OCI-LY7 (cell line): ENCODE data around the gene SLC12A9. TPM values are rescaled to one million over a fixed set of nuclear protein-coding genes. Genes with fewer than 3 reads are reported as not detected.

Experiments used
- BruUV-seq: library from RNA; stranded (reverse); fragments of 400-500 nt; replicated peaks from 2 replicates; lab custom pipeline; 2021; lab: Mats Ljungman, UMichigan
- CTCF ChIA-PET: fragments of 300-600 bp; sonication (Branson Sonifier 250); formaldehyde crosslinking; loops from one replicate; lab custom pipeline; 2022; ENCODE audit warnings: antibody characterized with exemption; ENCODE audit not compliant: unreplicated experiment; lab: Charles Lee
- POLR2A ChIA-PET: fragments of 300-600 bp; sonication (Branson Sonifier 250); formaldehyde crosslinking; loops from one replicate; lab custom pipeline; 2022; ENCODE audit warnings: antibody characterized with exemption; lab: Charles Lee
- DNase-seq: peaks from one replicate; pipeline ENCODE4 v3.0.0-alpha.2; 2015; ENCODE audit warnings: low spot score
- H2AFZ ChIP-seq: fragments of 200-600 bp; sonication (generic), shearing (Covaris generic); 2 replicates; pipeline ENCODE4 v1.6.1; 2014; ENCODE audit warnings: mild to moderate bottlenecking, antibody characterized with exemption, low read length, moderate library complexity
- H3K27ac ChIP-seq: fragments of 200-600 bp; sonication (generic); 2 replicates; pipeline ENCODE4 v1.5.1; 2014; ENCODE audit warnings: mixed run types, low read depth, mild to moderate bottlenecking, moderate library complexity, low read length, inconsistent platforms; ENCODE audit not compliant: poor library complexity, severe bottlenecking
- H3K36me3 ChIP-seq: fragments of 200-600 bp; sonication (generic); 2 replicates; pipeline ENCODE4 v1.6.1; 2014; ENCODE audit warnings: mild to moderate bottlenecking, antibody characterized with exemption, low read length, moderate library complexity, mixed read lengths; ENCODE audit not compliant: insufficient read depth
- H3K4me1 ChIP-seq: fragments of 200-600 bp; sonication (generic); 2 replicates; pipeline ENCODE4 v1.5.1; 2014; ENCODE audit warnings: mild to moderate bottlenecking, low read length; ENCODE audit not compliant: insufficient read depth, poor library complexity, severe bottlenecking
- H3K4me2 ChIP-seq: fragments of 200-600 bp; sonication (generic); 2 replicates; pipeline ENCODE4 v1.6.1; 2014; ENCODE audit warnings: mild to moderate bottlenecking, low read length
- H3K4me3 ChIP-seq: fragments of 200-600 bp; sonication (generic); 2 replicates; pipeline ENCODE4 v1.5.1; 2014; ENCODE audit warnings: mild to moderate bottlenecking, low read depth, low read length; ENCODE audit not compliant: poor library complexity, severe bottlenecking
- H3K79me2 ChIP-seq: fragments of 200-600 bp; sonication (generic); 2 replicates; pipeline ENCODE4 v1.6.1; 2016; ENCODE audit warnings: low read depth, mild to moderate bottlenecking, low read length, moderate library complexity, mixed read lengths; ENCODE audit not compliant: insufficient read depth
- H3K9me2 ChIP-seq: fragments of 200-600 bp; sonication (generic); 2 replicates; pipeline ENCODE4 v1.6.1; 2016; ENCODE audit warnings: mild to moderate bottlenecking, low read length, mixed read lengths; ENCODE audit not compliant: insufficient read depth
- H3K9me3 ChIP-seq: fragments of 200-600 bp; sonication (generic); 2 replicates; pipeline ENCODE4 v1.6.1; 2014; ENCODE audit warnings: mild to moderate bottlenecking, mixed run types, low read length, mixed read lengths
- H4K20me1 ChIP-seq: fragments of 200-600 bp; sonication (generic); 2 replicates; pipeline ENCODE4 v1.6.1; 2014; ENCODE audit warnings: mild to moderate bottlenecking, antibody characterized with exemption, low read length, moderate library complexity, mixed read lengths; ENCODE audit not compliant: insufficient read depth
- EZH2phosphoT487 ChIP-seq: fragments of 200-600 bp; sonication (generic); IDR thresholded peaks from 2 replicates; pipeline ENCODE4 v1.6.1; 2018; ENCODE audit warnings: low read depth, borderline replicate concordance, mild to moderate bottlenecking, mixed run types, antibody characterized with exemption, low read length, moderate library complexity, mixed read lengths
- intact Hi-C: fragments of 100-400 bp; cut with micrococcal nuclease; formaldehyde crosslinking; loops from one replicate; pipeline ENCODE4 v1.10.0; 2022; ENCODE audit not compliant: unreplicated experiment
- total RNA-seq, 2 experiments: library from RNA; depleted of rRNA in 1 of 2; stranded (reverse); fragments of >200 nt in 1 of 2; shearing (Covaris generic) in 1 of 2; gene quantifications; 2 replicates each; pipeline ENCODE4 v1.2.3, GENCODE V29; 2014 to 2022
- TF ChIP-seq, protein P1 (sequence below): fragments of 200-600 bp; sonication (generic); conservative IDR thresholded peaks from 2 replicates; pipeline ENCODE4 v1.5.1; 2014; ENCODE audit warnings: mild to moderate bottlenecking, antibody characterized with exemption, low read length, moderate library complexity, mixed read lengths

Gene SLC12A9
- total RNA-seq, 2 experiments from 2014 or later, result 15.7 to 25.6 TPM

DNA sequence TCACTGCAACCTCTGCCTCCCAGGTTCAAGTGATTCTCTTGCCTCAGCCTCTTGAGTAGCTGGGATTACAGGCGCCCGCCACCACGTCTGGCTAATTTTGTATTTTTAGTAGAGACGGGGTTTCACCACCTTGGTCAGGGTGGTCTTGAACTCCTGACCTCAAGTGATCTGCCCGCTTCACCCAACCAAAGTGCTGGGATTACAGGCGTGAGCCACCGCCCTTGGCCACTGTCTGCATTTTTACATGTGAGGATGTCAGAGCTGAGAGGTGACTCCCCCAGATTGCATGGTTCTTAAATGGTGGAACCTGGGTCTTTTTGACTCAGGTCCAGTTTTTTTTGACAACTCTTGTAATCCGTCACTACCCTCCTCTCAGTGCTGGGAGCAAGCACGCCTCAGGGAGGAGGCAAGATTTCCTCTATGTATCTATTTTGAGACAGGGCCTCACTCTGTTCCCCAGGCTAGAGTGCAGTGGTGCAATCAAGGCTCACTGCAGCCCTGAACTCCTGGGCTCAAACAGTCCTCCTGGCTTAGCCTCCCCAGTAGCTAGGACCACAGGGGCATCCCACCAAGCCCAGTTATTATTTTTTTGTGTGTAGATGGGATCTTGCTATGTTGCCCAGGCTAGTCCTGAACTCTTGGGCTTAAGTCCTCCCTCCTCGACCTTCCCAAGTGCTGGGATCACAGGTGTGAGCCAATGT, 21.2 kb downstream of the SLC12A9 start:
- peaks cover 34% of the 10 kb centered on the region for H3K4me1 ChIP-seq
- TF ChIP-seq EZH2phosphoT487, result no peak
- TF ChIP-seq, protein P1, sequence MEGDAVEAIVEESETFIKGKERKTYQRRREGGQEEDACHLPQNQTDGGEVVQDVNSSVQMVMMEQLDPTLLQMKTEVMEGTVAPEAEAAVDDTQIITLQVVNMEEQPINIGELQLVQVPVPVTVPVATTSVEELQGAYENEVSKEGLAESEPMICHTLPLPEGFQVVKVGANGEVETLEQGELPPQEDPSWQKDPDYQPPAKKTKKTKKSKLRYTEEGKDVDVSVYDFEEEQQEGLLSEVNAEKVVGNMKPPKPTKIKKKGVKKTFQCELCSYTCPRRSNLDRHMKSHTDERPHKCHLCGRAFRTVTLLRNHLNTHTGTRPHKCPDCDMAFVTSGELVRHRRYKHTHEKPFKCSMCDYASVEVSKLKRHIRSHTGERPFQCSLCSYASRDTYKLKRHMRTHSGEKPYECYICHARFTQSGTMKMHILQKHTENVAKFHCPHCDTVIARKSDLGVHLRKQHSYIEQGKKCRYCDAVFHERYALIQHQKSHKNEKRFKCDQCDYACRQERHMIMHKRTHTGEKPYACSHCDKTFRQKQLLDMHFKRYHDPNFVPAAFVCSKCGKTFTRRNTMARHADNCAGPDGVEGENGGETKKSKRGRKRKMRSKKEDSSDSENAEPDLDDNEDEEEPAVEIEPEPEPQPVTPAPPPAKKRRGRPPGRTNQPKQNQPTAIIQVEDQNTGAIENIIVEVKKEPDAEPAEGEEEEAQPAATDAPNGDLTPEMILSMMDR, result no peak
- DNase-seq, result no peak
- peak overlapping the region; percentile 91 for H3K4me2 ChIP-seq
- H3K9me3 ChIP-seq, result no peaks in the 10 kb centered on the region
- no TSS peak for BruUV-seq
- CTCF ChIA-PET, result no interaction called here
- H3K27ac ChIP-seq, result peak overlapping the region; percentile 76
- peaks cover 9% of the 10 kb centered on the region for H4K20me1 ChIP-seq
- no peaks in the 10 kb centered on the region for H3K9me2 ChIP-seq
- H3K36me3 ChIP-seq, result peaks cover 27% of the 10 kb centered on the region
- intact Hi-C loops, result no loop called here
- peaks cover 38% of the 10 kb centered on the region for H3K79me2 ChIP-seq
- POLR2A ChIA-PET, result interaction anchor here (0.7 kb wide), 1 partner anchor 32 kb away, joined by 3 read pairs; no protein-coding TSS in a partner anchor
- H3K4me3 ChIP-seq, result peak overlapping the region; percentile 78
- H2AFZ ChIP-seq, result peak overlapping the region; percentile 67; the same call in 1 of the 2 replicates

DNA sequence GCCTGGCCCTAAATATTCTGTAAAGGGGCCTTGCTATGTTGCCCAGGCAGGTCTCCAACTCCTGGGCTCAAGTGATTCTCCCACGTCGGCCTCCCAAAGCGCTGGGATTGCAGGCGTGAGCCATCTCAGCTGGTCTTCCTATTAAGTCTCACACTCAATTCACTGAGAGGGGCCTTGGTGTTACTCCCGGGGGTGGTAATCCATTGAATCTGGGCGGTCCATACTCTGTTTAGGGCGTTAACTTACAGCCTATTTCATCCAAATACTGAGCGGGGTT, 21.7 kb downstream of the SLC12A9 start:
- H3K4me1 ChIP-seq, result peaks cover 38% of the 10 kb centered on the region
- peak overlapping the region; percentile 91 for H3K4me2 ChIP-seq
- H3K79me2 ChIP-seq, result peaks cover 43% of the 10 kb centered on the region
- no peaks in the 10 kb centered on the region for H3K9me2 ChIP-seq
- H2AFZ ChIP-seq, result peak overlapping the region; percentile 67
- H3K36me3 ChIP-seq, result peaks cover 32% of the 10 kb centered on the region
- intact Hi-C loops, result no loop called here
- peak overlapping the region; percentile 76 for H3K27ac ChIP-seq
- peak overlapping the region; percentile 78 for H3K4me3 ChIP-seq
- POLR2A ChIA-PET, result interaction anchor here (1.1 kb wide), 1 partner anchor 181 kb away, joined by 3 read pairs; no protein-coding TSS in a partner anchor
- DNase-seq, result no peak
- no peaks in the 10 kb centered on the region for H3K9me3 ChIP-seq
- CTCF ChIA-PET, result no interaction called here
- no TSS peak for BruUV-seq
- TF ChIP-seq EZH2phosphoT487, result no peak
- TF ChIP-seq, protein P1, result no peak
- peaks cover 9% of the 10 kb centered on the region for H4K20me1 ChIP-seq
